ENCODE measurements around the gene HPCA. TPM values are rescaled to one million over a fixed set of nuclear protein-coding genes. Genes with fewer than 3 reads are reported as not detected.

HPCA gene
- total RNA-seq, 1 donor: not detected

DNA sequence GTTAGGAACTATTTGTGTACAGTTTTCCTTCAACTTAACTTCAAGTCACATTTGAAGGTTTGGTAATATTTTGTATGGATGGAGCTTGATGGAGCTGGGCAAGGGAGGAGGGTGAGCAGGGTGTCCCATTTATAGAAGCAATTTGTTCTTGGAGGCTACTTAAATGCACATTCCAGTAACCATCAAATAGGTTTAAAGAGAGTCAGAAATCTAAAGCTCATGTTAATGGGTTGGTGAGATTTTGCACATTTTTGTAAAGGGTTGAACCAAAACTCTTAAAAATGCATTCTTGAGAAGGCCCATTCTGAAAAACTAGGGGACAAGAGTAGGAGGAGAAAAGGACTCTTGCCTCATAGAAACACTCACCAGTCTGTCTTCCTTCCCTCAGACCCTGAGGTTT, 25.7 kb upstream of the HPCA start:
- TF ChIP-seq, protein P1, sequence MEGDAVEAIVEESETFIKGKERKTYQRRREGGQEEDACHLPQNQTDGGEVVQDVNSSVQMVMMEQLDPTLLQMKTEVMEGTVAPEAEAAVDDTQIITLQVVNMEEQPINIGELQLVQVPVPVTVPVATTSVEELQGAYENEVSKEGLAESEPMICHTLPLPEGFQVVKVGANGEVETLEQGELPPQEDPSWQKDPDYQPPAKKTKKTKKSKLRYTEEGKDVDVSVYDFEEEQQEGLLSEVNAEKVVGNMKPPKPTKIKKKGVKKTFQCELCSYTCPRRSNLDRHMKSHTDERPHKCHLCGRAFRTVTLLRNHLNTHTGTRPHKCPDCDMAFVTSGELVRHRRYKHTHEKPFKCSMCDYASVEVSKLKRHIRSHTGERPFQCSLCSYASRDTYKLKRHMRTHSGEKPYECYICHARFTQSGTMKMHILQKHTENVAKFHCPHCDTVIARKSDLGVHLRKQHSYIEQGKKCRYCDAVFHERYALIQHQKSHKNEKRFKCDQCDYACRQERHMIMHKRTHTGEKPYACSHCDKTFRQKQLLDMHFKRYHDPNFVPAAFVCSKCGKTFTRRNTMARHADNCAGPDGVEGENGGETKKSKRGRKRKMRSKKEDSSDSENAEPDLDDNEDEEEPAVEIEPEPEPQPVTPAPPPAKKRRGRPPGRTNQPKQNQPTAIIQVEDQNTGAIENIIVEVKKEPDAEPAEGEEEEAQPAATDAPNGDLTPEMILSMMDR (IDR thresholded peaks at IDR 0.05; ENCODE audit: insufficient read depth, low read length): no peak
- DNase-seq (ENCODE audit: low read depth): no peak
- H3K4me3 ChIP-seq (ENCODE audit: low read depth, low read length): no peak overlapping the region

DNA sequence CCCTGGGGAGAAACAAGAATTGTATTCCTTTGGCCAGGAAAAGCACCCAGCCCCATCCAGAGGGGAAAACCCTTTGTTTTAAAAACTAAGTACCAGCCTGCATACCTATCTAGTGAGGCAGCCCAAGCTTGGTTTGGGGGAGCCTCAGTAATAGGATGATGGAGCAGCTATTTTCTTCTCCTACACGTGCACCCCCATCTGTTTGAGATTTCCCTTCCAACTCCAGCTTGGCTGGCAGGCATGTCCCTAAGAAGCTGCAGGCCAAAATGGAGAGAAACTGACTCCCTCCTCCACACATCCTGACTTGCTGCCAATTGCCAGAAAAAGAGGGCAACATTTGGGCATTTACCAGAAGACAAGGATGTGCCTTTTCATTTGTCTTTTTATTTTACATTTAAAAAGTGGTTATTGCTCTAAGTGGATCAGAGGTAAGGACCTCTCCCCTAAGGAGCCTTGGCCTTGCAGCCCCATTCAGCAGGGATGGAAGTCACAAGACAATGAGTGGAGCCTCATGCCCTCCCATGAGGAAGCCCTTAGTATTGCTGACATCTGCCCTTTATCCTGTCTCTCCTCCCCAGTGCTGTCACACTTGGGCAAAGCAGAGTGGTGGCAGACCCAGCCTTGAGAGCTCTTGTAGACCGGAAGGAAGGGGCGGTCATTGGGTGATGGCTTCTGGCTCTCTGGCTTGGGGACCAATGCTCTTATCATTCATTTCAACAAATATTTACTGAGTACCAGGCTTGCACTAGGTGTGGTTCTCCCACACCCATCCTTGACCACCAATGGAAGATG, 24.2 kb upstream of the HPCA start:
- TF ChIP-seq, protein P1 (IDR thresholded peaks at IDR 0.05; ENCODE audit: insufficient read depth, low read length): no peak
- H3K4me3 ChIP-seq (ENCODE audit: low read depth, low read length): no peak overlapping the region
- DNase-seq (ENCODE audit: low read depth): peak; percentile 44

DNA sequence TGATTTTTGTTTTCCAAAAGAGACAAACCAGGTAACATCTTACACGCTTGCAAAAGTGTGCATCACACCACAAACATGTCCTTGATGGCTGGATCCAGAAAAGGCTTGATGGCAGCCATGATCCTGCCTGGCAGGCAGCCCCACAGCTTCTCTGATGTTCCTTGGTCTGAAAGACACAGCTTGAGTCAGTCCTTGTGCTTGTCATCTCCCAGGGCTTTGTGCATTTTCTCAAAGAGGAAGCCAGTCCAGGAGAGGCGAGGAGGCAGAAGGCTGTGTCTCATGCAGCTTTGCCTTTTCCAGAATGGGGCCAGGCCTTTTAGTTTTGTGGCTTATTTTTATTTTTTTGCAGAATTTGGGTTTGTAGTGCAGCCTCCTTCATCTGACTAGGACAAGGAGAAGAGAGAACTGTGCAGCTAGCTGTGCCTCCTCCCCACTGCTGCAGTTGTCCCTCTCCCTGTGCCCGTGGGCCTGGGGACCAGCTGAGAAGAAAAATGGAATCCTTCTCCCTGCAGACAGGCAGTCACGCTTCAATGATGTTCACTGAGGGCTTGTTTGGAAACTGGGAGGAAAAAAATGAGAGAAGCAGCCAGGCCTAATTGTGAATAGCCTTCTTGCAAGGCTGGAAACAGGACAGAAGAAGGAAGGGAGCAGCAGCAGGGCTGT, 22.9 kb upstream of the HPCA start:
- no peak overlapping the region for H3K4me3 ChIP-seq (ENCODE audit: low read depth, low read length)
- DNase-seq (ENCODE audit: low read depth): no peak
- TF ChIP-seq, protein P1 (IDR thresholded peaks at IDR 0.05; ENCODE audit: insufficient read depth, low read length): no peak

DNA sequence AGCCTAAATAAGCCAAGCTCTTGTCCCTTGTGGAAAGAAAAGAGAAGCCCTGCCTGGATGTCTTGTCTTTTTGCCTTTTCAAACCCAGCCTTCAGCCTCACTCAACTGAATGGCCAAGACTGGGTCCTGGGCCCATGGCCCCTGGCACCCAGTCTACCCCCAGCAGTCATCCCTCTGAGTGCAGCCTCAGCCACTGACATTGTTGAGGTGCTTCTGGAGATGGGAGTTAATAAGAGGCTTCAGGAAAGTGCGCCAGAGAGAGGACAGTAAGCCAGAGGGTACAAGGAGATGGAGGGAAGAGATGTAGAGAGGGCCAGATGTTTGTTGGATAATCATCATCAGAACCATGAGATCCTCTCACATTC, 22.4 kb upstream of the HPCA start:
- TF ChIP-seq, protein P1 (IDR thresholded peaks at IDR 0.05; ENCODE audit: insufficient read depth, low read length): no peak
- no peak for DNase-seq (ENCODE audit: low read depth)
- H3K4me3 ChIP-seq (ENCODE audit: low read depth, low read length): no peak overlapping the region

DNA sequence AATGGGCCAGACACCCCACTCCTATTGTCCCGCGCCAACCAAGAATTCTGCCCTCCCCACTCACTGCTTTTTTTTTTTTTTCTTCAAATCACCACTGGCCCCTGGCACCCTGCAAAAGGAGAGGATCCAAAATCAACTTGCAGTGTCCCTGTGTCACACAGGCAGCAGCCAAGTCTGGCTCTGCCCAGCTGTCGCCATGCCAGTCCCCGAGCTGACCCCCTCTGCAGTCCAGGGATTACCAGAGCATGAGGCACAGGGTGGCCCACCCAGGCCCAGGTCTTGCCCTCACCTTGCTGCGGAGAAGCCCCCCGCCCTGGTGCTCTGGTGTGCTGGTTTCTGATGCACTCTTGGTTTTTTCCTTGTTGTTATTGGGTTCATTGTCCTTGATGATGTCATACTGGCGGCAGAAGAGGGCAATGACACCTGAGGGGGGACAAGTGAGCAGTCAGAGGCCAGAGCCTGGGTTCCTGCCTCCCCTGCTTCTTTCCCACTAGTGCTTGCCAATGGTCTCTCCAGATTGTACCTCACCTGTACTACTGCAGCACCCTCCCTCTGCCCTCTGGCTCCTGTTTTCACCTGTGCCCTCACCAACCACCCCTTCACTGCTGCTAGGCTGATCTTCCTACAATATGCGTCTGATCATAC, 21.8 kb upstream of the HPCA start:
- no peak overlapping the region for H3K4me3 ChIP-seq (ENCODE audit: low read depth, low read length)
- TF ChIP-seq, protein P1 (IDR thresholded peaks at IDR 0.05; ENCODE audit: insufficient read depth, low read length): no peak
- no peak for DNase-seq (ENCODE audit: low read depth)

DNA sequence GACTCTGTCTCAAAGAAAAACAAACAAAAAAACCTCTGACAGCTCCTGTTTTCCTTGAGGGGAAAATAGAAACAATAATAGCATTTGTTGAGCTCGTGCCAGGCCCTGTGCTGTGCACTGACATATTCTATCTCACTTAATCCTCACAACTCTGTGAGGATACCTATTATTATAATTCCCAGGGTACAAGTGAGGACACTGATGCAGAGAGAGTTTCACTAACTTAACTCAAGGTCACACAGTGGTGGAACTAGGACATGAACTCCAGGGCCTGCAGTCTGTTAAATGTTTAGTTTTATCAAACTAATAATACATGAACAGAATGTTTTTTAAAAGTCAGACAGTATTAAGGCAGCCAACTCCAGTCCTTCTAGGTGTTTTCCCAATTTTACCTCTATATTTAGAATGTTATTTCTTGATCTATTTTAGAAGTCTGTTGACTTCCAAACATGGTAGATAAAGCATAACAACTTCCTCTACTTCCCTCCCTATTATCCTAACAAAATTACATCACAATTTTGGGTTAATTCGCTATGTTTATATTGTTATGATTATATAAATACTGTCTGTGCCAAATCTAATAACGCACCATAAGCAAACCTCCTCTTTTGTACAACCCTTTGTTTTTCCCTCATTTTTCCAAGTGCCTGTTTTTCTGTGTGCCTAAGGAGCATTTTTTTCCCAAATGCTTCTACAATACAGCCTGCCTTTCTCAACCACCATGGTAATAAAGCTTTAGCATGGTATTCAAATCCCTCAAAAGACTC, 20.5 kb upstream of the HPCA start:
- no peak overlapping the region for H3K4me3 ChIP-seq (ENCODE audit: low read depth, low read length)
- DNase-seq (ENCODE audit: low read depth): no peak
- TF ChIP-seq, protein P1 (IDR thresholded peaks at IDR 0.05; ENCODE audit: insufficient read depth, low read length): no peak
